C4-2B (cell line): ENCODE measurements around the gene CAB39L.

Experiments
- H3K27ac ChIP-seq: fragments of 450-650 bp; 2 replicates; pipeline ENCODE4 v1.5.1; 2017
- ZFX ChIP-seq: fragments of 450-650 bp; IDR thresholded peaks from 2 replicates; pipeline ENCODE4 v1.6.1; 2017
- TF ChIP-seq, protein P1 (sequence below): fragments of 450-650 bp; conservative IDR thresholded peaks from 2 replicates; pipeline ENCODE4 v1.5.1; 2017; ENCODE audit warnings: mild to moderate bottlenecking

The CAB39L gene

GRCh38 chr13:49320975-49321374 is 122.9 kb downstream of the CAB39L start:
- no peak for TF ChIP-seq ZFX
- TF ChIP-seq, protein P1, sequence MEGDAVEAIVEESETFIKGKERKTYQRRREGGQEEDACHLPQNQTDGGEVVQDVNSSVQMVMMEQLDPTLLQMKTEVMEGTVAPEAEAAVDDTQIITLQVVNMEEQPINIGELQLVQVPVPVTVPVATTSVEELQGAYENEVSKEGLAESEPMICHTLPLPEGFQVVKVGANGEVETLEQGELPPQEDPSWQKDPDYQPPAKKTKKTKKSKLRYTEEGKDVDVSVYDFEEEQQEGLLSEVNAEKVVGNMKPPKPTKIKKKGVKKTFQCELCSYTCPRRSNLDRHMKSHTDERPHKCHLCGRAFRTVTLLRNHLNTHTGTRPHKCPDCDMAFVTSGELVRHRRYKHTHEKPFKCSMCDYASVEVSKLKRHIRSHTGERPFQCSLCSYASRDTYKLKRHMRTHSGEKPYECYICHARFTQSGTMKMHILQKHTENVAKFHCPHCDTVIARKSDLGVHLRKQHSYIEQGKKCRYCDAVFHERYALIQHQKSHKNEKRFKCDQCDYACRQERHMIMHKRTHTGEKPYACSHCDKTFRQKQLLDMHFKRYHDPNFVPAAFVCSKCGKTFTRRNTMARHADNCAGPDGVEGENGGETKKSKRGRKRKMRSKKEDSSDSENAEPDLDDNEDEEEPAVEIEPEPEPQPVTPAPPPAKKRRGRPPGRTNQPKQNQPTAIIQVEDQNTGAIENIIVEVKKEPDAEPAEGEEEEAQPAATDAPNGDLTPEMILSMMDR, result no peak
- no peak overlapping the region for H3K27ac ChIP-seq

DNA sequence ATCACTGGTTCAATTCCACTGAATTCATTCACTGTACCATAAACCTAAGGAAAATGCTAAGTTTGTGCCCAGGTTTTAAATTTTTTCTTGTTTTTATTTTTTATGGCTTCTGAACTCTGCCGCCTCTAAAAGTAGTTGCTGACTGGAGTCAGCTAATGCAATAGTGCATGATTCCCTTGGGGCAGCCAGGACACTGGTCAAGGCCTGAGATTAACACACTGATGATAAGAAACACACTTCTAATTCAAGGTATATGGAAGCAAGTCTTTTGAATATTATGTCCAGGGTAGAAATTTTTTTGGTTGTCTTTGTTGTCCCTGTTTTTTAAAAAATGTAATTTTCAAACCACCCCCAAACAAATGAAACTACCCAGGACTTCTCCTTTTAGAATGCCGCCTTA is 123.9 kb downstream of the CAB39L start:
- TF ChIP-seq, protein P1, result no peak
- no peak for TF ChIP-seq ZFX
- no peak overlapping the region for H3K27ac ChIP-seq

DNA sequence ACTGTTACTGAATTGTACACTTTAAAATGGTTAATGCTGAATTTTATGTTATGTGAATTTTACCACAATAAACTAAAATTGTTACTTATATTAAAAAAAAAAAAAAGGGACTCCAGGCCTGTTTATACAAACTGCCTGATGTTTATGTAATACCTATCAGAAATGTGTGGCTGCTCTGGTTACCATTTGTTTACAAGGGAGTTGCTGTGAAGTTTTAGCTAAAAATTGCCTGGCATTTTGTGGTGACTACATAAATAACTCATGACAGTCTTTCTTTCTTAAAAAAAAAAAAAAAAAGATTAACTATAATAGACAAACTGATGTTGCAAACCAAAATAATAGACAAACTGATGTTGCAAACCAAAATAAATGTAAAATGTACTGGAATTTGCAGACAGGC is 124.3 kb downstream of the CAB39L start:
- TF ChIP-seq, protein P1, result no peak
- no peak for TF ChIP-seq ZFX
- H3K27ac ChIP-seq, result no peak overlapping the region

DNA sequence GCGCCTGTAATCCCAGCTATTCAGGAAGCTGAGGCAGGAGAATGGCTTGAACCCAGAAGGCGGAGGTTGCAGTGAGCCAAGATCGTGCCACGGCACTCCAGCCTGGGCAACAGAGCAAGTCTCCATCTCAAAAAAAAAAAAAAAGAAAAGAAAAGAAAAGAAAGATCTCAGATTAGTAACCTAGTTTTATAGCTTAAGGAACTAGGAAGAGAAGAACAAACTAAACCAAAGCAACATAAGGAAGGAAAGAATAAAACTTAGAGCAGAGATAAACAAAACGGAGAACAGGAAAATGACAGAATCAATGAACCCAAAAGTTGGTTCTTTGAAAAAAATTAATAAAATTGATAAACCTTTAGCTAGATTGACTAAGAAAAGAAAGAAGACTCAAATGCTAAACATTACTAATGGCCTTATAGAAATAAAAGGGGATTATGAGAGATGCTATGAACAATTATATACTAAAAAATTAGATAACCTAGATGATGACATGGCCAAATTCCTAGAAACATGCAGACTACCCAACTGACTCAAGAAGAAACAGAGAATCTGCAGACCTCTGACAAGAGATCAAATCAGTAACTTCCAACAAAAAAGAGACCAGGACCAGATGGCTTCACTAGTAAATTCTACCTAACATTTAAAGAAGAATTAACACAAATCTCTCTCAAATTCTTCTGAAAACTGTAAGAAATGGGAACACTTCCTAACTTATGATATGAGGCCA is 127.9 kb downstream of the CAB39L start:
- no peak overlapping the region for H3K27ac ChIP-seq

GRCh38 chr13:49315036-49315565 is 128.8 kb downstream of the CAB39L start:
- no peak for TF ChIP-seq ZFX
- TF ChIP-seq, protein P1, result no peak
- H3K27ac ChIP-seq, result no peak overlapping the region

More for the DNA sequence above, 127.9 kb downstream of the CAB39L start:
- no peak for TF ChIP-seq ZFX
- TF ChIP-seq, protein P1, result no peak

- no peak for TF ChIP-seq ZFX
- TF ChIP-seq, protein P1, result no peak
- H3K27ac ChIP-seq, result peak overlapping the region; percentile 34; the same call in 1 of the 2 replicates
Observed at GRCh38 chr13:49314344-49314882, 129.5 kb downstream of the CAB39L start.

GRCh38 chr13:49311816-49312215 is 132.0 kb downstream of the CAB39L start:
- TF ChIP-seq ZFX, result no peak
- TF ChIP-seq, protein P1, result no peak
- H3K27ac ChIP-seq, result peak overlapping the region; percentile 62
